IPS DF 4.7 (cell line): ENCODE results near the gene HM13.
"Not testable (repeated sequence)": the region's sequence is repeated elsewhere in the genome, so short reads cannot be mapped to it uniquely, and the experiment has no call there.

Source experiments
- DNase-seq: peaks from one replicate; pipeline ENCODE4 v3.0.0-alpha.2; 2013; ENCODE audit warnings: low spot score; ENCODE audit errors: extremely low read depth

HM13 gene

DNA sequence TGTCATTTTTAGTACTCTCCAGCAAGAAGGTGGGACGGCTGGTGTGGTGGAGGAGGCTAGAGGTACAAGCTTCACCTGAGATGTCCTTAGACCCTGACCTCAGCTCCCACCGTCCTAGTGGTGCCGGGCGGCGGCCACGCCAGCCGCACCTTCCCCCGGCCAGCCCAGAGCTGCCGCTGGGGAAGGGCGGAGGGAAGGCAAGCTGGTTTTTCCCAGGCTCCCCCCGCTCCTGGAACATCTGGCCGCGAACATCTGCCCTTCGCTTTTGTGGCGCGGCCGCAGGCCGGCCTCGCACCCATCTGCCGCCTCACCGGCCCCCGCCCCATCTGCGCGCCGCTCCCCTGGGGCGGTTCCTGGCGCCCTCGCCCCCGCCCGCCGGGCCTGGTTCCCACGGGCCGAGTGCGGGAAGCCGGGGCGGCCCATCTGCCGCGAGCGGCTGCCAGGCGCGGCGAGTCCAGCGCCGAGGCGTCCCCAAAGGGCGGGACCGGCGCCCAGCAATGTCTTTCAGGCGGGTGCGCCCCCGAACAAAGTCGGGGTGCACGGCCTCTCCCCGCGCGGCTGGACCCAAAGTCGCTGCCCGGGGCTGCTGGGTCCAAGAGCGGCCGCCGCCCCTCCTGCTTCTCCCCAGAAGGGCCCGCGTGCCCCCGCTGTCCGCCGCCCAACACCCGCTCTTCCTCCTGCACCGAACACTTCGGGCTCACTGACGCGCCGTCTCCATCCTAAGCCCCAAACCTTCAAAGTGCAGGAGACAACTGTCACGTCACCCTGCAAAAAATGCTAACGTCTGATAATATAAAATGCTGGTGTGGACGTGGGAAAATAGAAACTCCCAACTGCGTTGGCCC, 73.5 kb downstream of the HM13 start:
- DNase-seq, result no peak

- DNase-seq, result no peak
These were observed 76.5 kb downstream of the HM13 start for GRCh38 chr20:31590717-31591225.

GRCh38 chr20:31593221-31594001, 79.2 kb downstream of the HM13 start:
- DNase-seq, result no peak

GRCh38 chr20:31594002-31594557, 79.8 kb downstream of the HM13 start:
- DNase-seq, result no peak

DNA sequence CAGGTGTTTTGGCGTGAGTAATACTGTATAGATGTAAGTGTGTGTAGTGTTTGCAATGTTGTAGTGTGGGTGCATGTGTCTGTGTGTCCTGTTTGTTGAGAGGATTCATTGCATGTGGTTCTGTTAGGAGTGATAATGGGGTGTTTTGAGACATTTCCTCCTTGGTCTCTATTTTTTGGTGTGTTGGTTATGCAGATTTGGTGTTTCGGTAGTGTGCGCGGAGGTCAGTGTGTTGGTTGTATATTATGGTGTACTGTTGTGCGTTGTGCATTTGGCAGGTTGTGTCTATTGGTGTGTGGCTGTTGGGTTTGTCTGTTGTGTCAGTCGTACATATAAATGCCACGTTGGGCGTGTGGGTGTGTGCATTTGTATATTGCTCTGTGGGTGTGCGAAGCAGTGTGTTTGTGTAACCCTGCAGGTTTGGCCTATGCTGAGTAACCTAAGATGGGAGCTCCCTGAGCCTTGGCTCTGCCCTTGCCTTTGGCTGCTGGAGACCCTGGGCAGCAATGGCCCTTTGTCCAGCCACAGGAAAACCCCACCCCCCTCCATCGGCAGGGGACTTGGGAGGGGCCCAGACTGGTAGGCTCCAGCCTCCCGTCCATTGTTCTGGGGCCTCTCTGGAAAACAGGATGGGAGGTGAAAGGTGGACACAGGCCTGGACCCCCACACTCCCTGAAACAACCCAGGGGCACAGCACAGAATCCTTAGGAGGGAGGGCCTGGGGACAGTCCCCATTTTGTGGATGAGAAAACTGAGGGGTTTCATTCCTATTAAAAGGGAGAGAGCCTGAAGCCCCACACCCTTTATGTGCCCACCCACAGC, 80.5 kb downstream of the HM13 start:
- DNase-seq, result no peak

DNA sequence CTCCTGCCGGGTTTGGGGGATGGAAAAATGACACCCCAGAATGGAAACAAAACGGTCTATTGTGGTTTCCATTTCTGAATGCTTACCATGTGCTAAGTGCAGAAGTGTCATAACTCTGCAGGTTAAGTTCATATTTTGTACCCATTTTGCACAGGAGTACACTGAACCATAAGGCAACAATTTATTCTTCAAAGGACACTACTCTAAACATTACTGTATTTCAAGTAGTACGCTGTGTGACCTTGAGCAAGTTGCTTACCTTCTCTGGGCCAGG, 81.1 kb downstream of the HM13 start:
- no peak for DNase-seq

DNA sequence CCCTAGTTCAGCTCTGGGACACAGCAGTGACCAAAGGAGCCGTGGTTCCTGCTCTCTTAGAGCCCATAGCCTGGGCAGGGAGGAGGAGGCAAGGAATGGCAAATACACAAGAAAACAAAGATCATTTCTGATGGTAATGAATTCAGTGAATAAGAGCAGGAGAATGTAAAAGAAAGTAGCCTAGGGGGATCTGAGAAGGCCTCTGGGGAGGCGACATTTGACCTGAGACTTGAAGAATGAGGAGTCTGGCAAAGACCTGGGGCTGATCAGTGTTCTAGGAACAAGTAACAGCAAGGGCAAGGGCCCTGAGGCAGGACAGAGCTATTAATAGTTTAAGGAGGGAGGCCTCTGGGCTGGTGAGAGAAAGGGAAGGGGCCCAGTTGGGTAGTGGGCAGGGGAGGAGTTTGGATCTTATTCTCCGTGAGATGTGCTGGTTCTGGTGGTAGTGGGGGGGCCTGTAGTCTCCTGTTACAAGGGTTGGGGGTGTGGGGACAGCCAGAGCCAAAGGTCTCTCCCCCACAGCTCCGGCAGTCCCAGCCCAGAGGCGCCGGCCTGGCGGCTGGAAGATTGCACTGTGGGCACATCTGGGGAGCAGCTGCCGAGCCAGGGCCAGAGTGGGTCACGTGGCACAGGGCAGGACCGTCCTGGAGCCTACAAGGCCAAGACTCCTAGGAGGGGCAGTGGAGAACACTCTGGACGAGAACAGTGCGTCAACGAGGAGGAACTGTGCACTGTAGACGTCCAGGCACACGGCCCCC, 81.6 kb downstream of the HM13 start:
- no peak for DNase-seq

DNA sequence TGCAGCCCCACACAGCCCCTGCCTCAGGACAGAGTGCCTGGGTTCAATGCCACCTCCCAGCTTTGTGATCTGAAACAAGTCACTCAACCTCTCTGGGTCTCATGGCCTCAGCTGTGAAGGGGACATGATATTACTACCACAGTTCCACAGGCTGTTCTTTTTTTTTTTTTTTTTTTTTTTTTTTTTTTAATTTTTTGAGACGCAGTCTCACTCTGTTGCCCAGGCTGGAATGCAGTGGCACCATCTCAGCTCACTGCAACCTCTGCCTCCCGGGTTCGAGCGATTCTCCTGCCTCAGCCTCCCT, 82.1 kb downstream of the HM13 start:
- not testable (repeated sequence) for DNase-seq

- no peak for DNase-seq
These were observed 82.7 kb downstream of the HM13 start for GRCh38 chr20:31596831-31597480.

DNA sequence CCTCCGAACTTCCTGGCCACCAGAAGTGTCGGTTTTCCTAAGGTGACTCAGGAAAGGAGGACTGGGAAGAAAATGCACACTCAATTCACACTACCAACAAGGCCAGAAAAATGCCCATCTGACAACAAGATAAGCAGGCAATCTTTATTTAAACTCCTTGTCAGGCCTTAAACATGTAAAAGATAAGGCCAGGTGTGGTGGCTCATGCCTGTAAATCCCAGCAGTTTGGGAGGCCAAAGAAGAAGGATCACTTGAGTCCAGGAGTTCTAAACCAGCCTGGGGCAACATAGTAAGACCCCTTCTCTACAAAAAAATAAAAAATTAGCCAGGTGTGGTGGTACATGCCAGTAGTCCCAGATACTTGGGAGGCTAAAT, 83.2 kb downstream of the HM13 start:
- no peak for DNase-seq

DNA sequence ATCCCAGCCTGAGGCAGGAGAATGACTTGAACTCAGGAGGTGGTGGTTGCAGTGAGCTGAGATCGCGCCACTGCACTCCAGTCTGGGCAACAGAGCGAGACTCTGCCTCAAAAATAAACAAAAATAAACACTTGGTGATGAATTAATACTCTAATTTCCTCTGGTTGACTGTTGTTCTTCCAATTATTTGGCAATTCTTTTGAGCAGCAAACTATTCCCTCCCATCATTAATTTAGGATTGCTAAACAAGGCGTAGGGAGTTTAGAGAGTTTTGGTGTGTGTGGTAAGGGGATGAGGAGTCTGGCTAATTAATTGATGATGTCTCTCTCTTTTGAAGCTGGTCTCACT, 88.2 kb downstream of the HM13 start:
- DNase-seq, result no peak

GRCh38 chr20:31602779-31603441, 88.7 kb downstream of the HM13 start:
- no peak for DNase-seq

DNA sequence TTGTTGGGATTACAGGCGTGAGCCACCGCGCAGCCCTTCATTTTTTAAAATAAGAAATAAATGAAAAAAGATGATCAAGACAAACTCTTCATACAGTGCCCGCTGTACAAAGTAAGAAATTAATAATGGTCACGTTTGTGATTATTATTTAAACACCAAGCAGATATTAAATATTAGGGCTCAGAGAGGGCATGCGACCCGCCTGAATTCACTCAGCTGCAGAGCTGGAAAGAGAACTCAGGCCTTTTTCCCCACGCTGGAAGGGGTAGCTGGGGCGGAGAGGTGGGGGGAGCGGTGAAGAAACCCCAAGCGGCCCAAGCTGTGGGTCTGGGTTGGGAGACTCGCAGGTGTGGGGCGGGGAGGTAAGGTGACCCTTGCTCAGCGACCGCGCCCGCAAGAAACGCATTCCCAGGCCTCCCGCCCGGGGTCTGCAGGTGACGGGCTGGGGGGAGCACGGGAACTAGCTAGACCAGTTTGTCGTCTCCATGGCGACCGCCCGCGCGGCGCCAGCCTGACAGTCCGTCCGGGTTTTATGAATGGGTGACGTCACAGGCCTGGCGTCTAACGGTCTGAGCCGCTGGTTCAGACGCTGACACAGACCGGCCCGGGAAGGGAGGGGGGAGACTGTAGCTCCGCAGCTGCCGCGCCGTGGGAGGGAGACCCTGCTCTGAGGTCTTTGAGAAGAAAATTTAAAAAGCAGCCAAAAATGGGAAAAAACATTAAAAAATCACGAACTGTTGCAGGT, 89.8 kb downstream of the HM13 start:
- no peak for DNase-seq

- no peak for DNase-seq
These were observed 90.4 kb downstream of the HM13 start for GRCh38 chr20:31604567-31605030.

DNA sequence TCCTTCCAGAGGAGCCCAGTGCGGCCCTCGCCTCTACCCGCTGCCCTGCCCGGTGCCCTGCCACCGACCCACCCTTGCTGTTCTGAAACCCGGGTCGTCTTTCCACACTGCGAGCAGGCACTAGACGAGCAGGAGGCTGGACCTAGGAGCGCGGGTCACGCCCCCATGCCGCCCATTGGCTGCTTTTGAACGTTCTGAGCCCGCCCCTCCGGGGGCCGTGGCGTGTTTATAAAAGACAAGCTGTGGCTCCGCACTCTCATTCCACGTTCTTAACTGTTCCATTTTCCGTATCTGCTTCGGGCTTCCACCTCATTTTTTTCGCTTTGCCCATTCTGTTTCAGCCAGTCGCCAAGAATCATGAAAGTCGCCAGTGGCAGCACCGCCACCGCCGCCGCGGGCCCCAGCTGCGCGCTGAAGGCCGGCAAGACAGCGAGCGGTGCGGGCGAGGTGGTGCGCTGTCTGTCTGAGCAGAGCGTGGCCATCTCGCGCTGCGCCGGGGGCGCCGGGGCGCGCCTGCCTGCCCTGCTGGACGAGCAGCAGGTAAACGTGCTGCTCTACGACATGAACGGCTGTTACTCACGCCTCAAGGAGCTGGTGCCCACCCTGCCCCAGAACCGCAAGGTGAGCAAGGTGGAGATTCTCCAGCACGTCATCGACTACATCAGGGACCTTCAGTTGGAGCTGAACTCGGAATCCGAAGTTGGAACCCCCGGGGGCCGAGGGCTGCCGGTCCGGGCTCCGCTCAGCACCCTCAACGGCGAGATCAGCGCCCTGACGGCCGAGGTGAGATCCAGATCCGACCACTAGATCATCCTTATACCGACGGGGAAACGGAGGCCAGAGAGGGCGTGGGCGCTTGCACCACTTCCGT, 91.0 kb downstream of the HM13 start, which contains the start of gene ID1:
ID1 (plus strand) TSS at position 259 of the 871 bp plus-strand sequence; CDS start at position 358, 99 bp downstream.
- no peak for DNase-seq

GRCh38 chr20:31605902-31606803, 91.9 kb downstream of the HM13 start:
- DNase-seq, result no peak
